ENCODE measurements around the gene RHBDD2. TPM values are rescaled to one million over a fixed set of nuclear protein-coding genes. Genes with fewer than 3 reads are reported as not detected.
"Not testable (repeated sequence)": the region's sequence is repeated elsewhere in the genome, so short reads cannot be mapped to it uniquely, and the experiment has no call there.

RHBDD2 gene
- total RNA-seq, 1 donor from 2014 or later: 15.4 TPM

DNA sequence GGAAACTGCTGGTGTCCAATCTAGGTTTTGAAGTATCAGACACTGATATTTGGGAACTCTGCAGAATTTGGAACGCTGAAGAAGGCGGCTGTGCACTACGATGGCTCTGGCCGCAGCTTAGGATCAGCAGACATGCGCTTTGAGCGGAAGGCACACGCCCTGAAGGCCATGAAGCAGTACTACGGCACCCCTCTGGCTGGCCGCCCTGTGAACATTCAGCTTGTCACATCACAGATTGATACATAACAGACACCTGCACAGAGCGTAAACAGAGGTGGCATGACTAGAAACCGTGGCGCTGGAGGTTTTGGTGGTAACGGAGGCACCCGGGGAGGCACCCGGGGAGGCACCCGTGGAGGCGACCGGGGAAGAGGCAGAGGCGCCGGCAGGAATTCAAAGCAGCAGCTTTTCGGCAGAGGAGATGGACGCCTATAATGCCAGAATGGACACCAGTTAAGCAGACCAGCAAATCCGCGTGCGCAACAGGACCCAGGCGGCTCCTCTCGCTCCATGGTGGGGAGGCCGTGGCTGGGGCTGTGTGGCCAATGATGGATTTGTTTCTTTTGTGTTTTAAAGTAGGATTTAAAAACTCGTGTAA is 43.0 kb upstream of the RHBDD2 start:
- Mint-ChIP-seq H3K36me3 (no peaks in the 10 kb centered on the region), H3K9me3 (no peaks in the 10 kb centered on the region), H3K4me1 (no peaks in the 10 kb centered on the region), H3K4me3 (no peak overlapping the region), H3K27ac (peak overlapping the region; percentile 46), H3K27me3 (ENCODE audit: insufficient read depth, low read depth) (peaks cover 4% of the 10 kb centered on the region)
- H3F3A ChIP-seq (ENCODE audit: low read depth): no peaks in the 10 kb centered on the region
- DNase-seq (ENCODE audit: low spot score): no peak
- TF ChIP-seq EZH2phosphoT487 (IDR thresholded peaks at IDR 0.05): no peak
- no peak for TF ChIP-seq CTCF (IDR thresholded peaks at IDR 0.05)
- no peak for TF ChIP-seq EZH2 (IDR thresholded peaks at IDR 0.05)
- no peak overlapping the region for H3K9ac ChIP-seq
- no peaks in the 10 kb centered on the region for H3K79me2 ChIP-seq (ENCODE audit: low read depth)
- H3K9me3 ChIP-seq (ENCODE audit: low read depth): no peaks in the 10 kb centered on the region
- no peak overlapping the region for H3K4me2 ChIP-seq
- H4K20me1 ChIP-seq (ENCODE audit: low read depth): no peaks in the 10 kb centered on the region
- H3K36me3 ChIP-seq: no peaks in the 10 kb centered on the region
- H3K4me1 ChIP-seq: no peaks in the 10 kb centered on the region
- peaks cover 19% of the 10 kb centered on the region for H3K27me3 ChIP-seq
- no peak overlapping the region for H2AFZ ChIP-seq (replicated peaks)
- H3K4me3 ChIP-seq: no peak overlapping the region
- no peak overlapping the region for H3K27ac ChIP-seq

- H3K9me3 Mint-ChIP-seq: no peaks in the 10 kb centered on the region
- no peaks in the 10 kb centered on the region for H3K36me3 Mint-ChIP-seq
- H2AFZ ChIP-seq (replicated peaks): no peak overlapping the region
- H3K79me2 ChIP-seq (ENCODE audit: low read depth): no peaks in the 10 kb centered on the region
- H3K9ac ChIP-seq: no peak overlapping the region
- no peaks in the 10 kb centered on the region for H3K36me3 ChIP-seq
- no peak overlapping the region for H3K27ac Mint-ChIP-seq
- no peaks in the 10 kb centered on the region for H3F3A ChIP-seq (ENCODE audit: low read depth)
- H3K4me3 Mint-ChIP-seq: no peak overlapping the region
- peaks cover 9% of the 10 kb centered on the region for H3K27me3 ChIP-seq
- peaks cover 4% of the 10 kb centered on the region for H3K27me3 Mint-ChIP-seq (ENCODE audit: insufficient read depth, low read depth)
- H4K20me1 ChIP-seq (ENCODE audit: low read depth): no peaks in the 10 kb centered on the region
- H3K4me1 Mint-ChIP-seq: no peaks in the 10 kb centered on the region
- no peak for DNase-seq (ENCODE audit: low spot score)
- H3K9me3 ChIP-seq (ENCODE audit: low read depth): no peaks in the 10 kb centered on the region
- H3K4me1 ChIP-seq: no peaks in the 10 kb centered on the region
- no peak overlapping the region for H3K27ac ChIP-seq
- no peak overlapping the region for H3K4me3 ChIP-seq
- TF ChIP-seq EZH2phosphoT487 (IDR thresholded peaks at IDR 0.05) (no peak), EZH2 (IDR thresholded peaks at IDR 0.05) (no peak), CTCF (IDR thresholded peaks at IDR 0.05) (no peak)
- H3K4me2 ChIP-seq: no peak overlapping the region
Measured at GRCh38 chr7:75836798-75837197, 42.0 kb upstream of the RHBDD2 start.

DNA sequence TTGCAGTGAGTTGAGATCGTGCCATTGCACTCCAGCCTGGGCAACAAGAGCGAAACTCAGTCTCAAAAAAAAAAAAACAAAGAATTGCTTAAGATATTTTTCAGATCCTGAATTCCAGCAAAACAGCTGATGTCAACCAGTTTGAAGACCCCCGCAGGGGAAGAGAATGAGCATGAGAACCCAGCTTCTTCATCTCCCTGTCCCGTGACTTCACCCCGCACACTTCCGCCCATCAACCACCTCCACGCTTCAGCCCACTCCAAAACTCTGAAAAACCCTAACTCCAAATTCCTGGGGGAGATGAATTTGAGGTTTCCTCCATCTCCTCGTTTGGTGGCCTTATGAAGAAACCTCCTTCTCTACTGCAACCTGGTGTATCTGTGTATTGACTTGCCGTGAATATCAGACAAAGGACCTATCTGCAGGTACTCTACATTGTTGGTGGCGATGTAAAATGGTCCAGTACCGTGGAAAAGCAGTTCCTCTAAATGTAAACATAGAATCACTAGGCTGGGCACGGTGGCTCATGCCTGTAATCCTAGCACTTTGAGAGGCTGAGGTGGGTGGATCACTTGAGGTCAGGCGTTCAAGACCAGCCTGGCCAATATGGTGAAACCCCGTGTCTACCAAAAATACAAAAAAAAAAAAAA is 40.4 kb upstream of the RHBDD2 start:
- not testable (repeated sequence) for H3K4me1 Mint-ChIP-seq

GRCh38 chr7:75840029-75840428 is 38.8 kb upstream of the RHBDD2 start:
- Histone ChIP-seq H3K9ac (no peak overlapping the region), H3K27ac (no peak overlapping the region), H2AFZ (replicated peaks) (no peak overlapping the region), H3K4me3 (no peak overlapping the region), H3K4me2 (no peak overlapping the region), H3F3A (ENCODE audit: low read depth) (no peaks in the 10 kb centered on the region), H3K79me2 (ENCODE audit: low read depth) (no peaks in the 10 kb centered on the region), H3K9me3 (ENCODE audit: low read depth) (no peaks in the 10 kb centered on the region), H4K20me1 (ENCODE audit: low read depth) (no peaks in the 10 kb centered on the region), H3K4me1 (no peaks in the 10 kb centered on the region), H3K36me3 (no peaks in the 10 kb centered on the region), H3K27me3 (no peaks in the 10 kb centered on the region)
- TF ChIP-seq CTCF (IDR thresholded peaks at IDR 0.05): no peak
- TF ChIP-seq EZH2phosphoT487 (IDR thresholded peaks at IDR 0.05): no peak
- no peak for TF ChIP-seq EZH2 (IDR thresholded peaks at IDR 0.05)
- H3K4me3 Mint-ChIP-seq: no peak overlapping the region
- H3K27ac Mint-ChIP-seq: no peak overlapping the region
- H3K27me3 Mint-ChIP-seq (ENCODE audit: insufficient read depth, low read depth): peaks cover 4% of the 10 kb centered on the region
- no peaks in the 10 kb centered on the region for H3K36me3 Mint-ChIP-seq
- no peaks in the 10 kb centered on the region for H3K9me3 Mint-ChIP-seq
- DNase-seq (ENCODE audit: low spot score): no peak
- no peaks in the 10 kb centered on the region for H3K4me1 Mint-ChIP-seq

More for the DNA sequence above, 40.4 kb upstream of the RHBDD2 start:
- not testable (repeated sequence) for H3K4me2 ChIP-seq; DNase-seq (ENCODE audit: low spot score); H3K4me3 ChIP-seq; H3K27ac ChIP-seq; H3K79me2 ChIP-seq (ENCODE audit: low read depth); H3K9ac ChIP-seq; H2AFZ ChIP-seq (replicated peaks); H3K36me3 Mint-ChIP-seq; H3F3A ChIP-seq (ENCODE audit: low read depth); H3K27me3 ChIP-seq; H3K4me1 ChIP-seq; H3K36me3 ChIP-seq; H4K20me1 ChIP-seq (ENCODE audit: low read depth); H3K4me3 Mint-ChIP-seq; H3K27ac Mint-ChIP-seq; H3K9me3 ChIP-seq (ENCODE audit: low read depth); H3K27me3 Mint-ChIP-seq (ENCODE audit: insufficient read depth, low read depth); H3K9me3 Mint-ChIP-seq

All from neural progenitor cell (in vitro differentiated cells).